Activated CD4-positive, alpha-beta T cell treated with anti-CD3 and anti-CD28 coated beads for 24 hours (primary cell): Measurements from ENCODE around the gene TMEM217.
"Not testable (repeated sequence)": the region's sequence is repeated elsewhere in the genome, so short reads cannot be mapped to it uniquely, and the experiment has no call there.

ENCODE experiments used
- DNase-seq, 2 donors: peaks; one replicate each; pipeline ENCODE4 v3.0.0-alpha.2; 2020; ENCODE audit warnings: low read depth in 2 of 2

Gene TMEM217

GRCh38 chr6:37257634-37258404, at the start of gene TMEM217, which contains the start of gene TBC1D22B:
Gene TMEM217 (minus strand): TSS chr6:37258144. CDS start chr6:37219030, 39,114 bp downstream.
Gene TBC1D22B (plus strand): TSS chr6:37257772. CDS start chr6:37257918, 146 bp downstream.
- peak; percentile 92 to 94 for DNase-seq

GRCh38 chr6:37307484-37307883, 49.5 kb upstream of the TMEM217 start:
- DNase-seq, result not testable (repeated sequence)

- no peak for DNase-seq
Measured at GRCh38 chr6:37306624-37307222, 48.8 kb upstream of the TMEM217 start.

GRCh38 chr6:37305841-37306425, 48.0 kb upstream of the TMEM217 start:
- DNase-seq, result no peak

GRCh38 chr6:37304766-37305165, 46.8 kb upstream of the TMEM217 start:
- DNase-seq, result no peak

- DNase-seq, result no peak
Measured at GRCh38 chr6:37303891-37304503, 46.1 kb upstream of the TMEM217 start.

- DNase-seq, result no peak
Measured at GRCh38 chr6:37303091-37303660, 45.2 kb upstream of the TMEM217 start.

- DNase-seq, result no peak
Measured at GRCh38 chr6:37302086-37302686, 44.2 kb upstream of the TMEM217 start.

- DNase-seq, result no peak
Measured at GRCh38 chr6:37299990-37300389, 42.0 kb upstream of the TMEM217 start.

GRCh38 chr6:37298958-37299357, 41.0 kb upstream of the TMEM217 start:
- no peak for DNase-seq

- not testable (repeated sequence) for DNase-seq
Measured at GRCh38 chr6:37297637-37298036, 39.7 kb upstream of the TMEM217 start.

- DNase-seq, result no peak
Measured at GRCh38 chr6:37293426-37293825, 35.5 kb upstream of the TMEM217 start.

GRCh38 chr6:37289931-37290330, 32.0 kb upstream of the TMEM217 start:
- DNase-seq, result no peak

GRCh38 chr6:37288247-37288646, 30.3 kb upstream of the TMEM217 start:
- no peak for DNase-seq

- no peak for DNase-seq
Measured at GRCh38 chr6:37287519-37288157, 29.7 kb upstream of the TMEM217 start.

- no peak for DNase-seq
Measured at GRCh38 chr6:37285861-37286311, 27.9 kb upstream of the TMEM217 start.

- DNase-seq, result no peak
Measured at GRCh38 chr6:37284781-37285180, 26.8 kb upstream of the TMEM217 start.

GRCh38 chr6:37283671-37284151, 25.8 kb upstream of the TMEM217 start:
- DNase-seq, result no peak

GRCh38 chr6:37283268-37283667, 25.3 kb upstream of the TMEM217 start:
- DNase-seq, result no peak

- DNase-seq, result no peak
Measured at GRCh38 chr6:37282371-37282770, 24.4 kb upstream of the TMEM217 start.
